K562 (cell line): Measurements from ENCODE around the gene CLEC4M. TPM values are rescaled to one million over a fixed set of nuclear protein-coding genes. Genes with fewer than 3 reads are reported as not detected.
A peak's percentile ranks its signal among the peaks of the same experiment; 100 is the strongest.

ENCODE experiments used
- ATAC-seq: fragments of 200-7000 bp; cut with Tn5 transposase; 3 replicates; pipeline ENCODE4 v1.9.1; 2020; ENCODE audit warnings: moderate library complexity
- BruUV-seq: library from RNA; stranded (reverse); fragments of 400-500 nt; replicated peaks from 2 replicates; lab custom pipeline; 2021; lab: Mats Ljungman, UMichigan
- CTCF ChIA-PET: fragments of 300-600 bp; formaldehyde crosslinking; extraction: SDS; loops from one replicate; lab custom pipeline; 2021; ENCODE audit warnings: low intra/inter-chr PET ratio; lab: Yijun Ruan, JAX
- POLR2A ChIA-PET: fragments of 300-600, 350-650 bp; sonication (Branson Sonifier 250); formaldehyde crosslinking; extraction: SDS; loops from one replicate; lab custom pipeline; 2021; ENCODE audit warnings: antibody characterized with exemption, inconsistent platforms; lab: Yijun Ruan, JAX
- DNase-seq, 4 experiments: peaks; one replicate each; pipeline versions ENCODE4 v3.0.0 to v3.0.0-alpha.2; 2011 to 2018; ENCODE audit warnings: low spot score in 3 of 4, mixed read lengths in 3 of 4; ENCODE audit errors: extremely low read depth in 1 of 4
- FAIRE-seq: peaks from 2 replicates; lab custom pipeline; 2011; peaks lifted over from hg19 to GRCh38; lab: Jason Lieb, UNC
- H2AFZ ChIP-seq: 2 replicates; pipeline ENCODE4 v1.6.0; 2011; ENCODE audit warnings: low read depth, low read length, control low read depth, inconsistent platforms
- H3K27ac ChIP-seq: fragments of 200-600 bp; 3 replicates; pipeline ENCODE4 v1.8.0; 2011; ENCODE audit warnings: low read depth, mild to moderate bottlenecking, control low read depth, inconsistent platforms, low read length, moderate library complexity, mixed read lengths; ENCODE audit errors: extremely low read depth
- H3K27me3 ChIP-seq, 2 experiments: fragments of 300-600 bp in 1 of 2; 2 replicates in 1 of 2; 3 replicates in 1 of 2; pipeline versions ENCODE4 v1.6.0 to v1.8.0; 2011; ENCODE audit warnings: inconsistent platforms in 2 of 2, low read length in 2 of 2, mild to moderate bottlenecking in 1 of 2, mixed read lengths in 1 of 2, moderate library complexity in 1 of 2; ENCODE audit not compliant: control insufficient read depth in 2 of 2, insufficient read depth in 2 of 2
- H3K36me3 ChIP-seq: fragments of 300-600 bp; 3 replicates; pipeline ENCODE4 v1.8.0; 2011; ENCODE audit warnings: mild to moderate bottlenecking, low read length, inconsistent platforms; ENCODE audit not compliant: control insufficient read depth, insufficient read depth
- H3K4me1 ChIP-seq, 2 experiments: fragments of 200-600 bp in 1 of 2; replicated peaks in 1 of 2; 2 replicates in 1 of 2; 3 replicates in 1 of 2; pipeline versions ENCODE4 v1.5.1 to v1.8.0; 2011; ENCODE audit warnings: inconsistent platforms in 2 of 2, low read length in 2 of 2, mild to moderate bottlenecking in 1 of 2, mixed read lengths in 1 of 2, moderate library complexity in 1 of 2; ENCODE audit not compliant: control insufficient read depth in 2 of 2, insufficient read depth in 2 of 2
- H3K4me2 ChIP-seq: 2 replicates; pipeline ENCODE4 v1.6.1; 2011; ENCODE audit warnings: low read length, control low read depth, inconsistent platforms, mixed read lengths; ENCODE audit not compliant: insufficient read depth
- H3K4me3 ChIP-seq: fragments of 200-600 bp; sonication (generic), shearing (Covaris generic); 2 replicates; pipeline ENCODE4 v1.5.1; 2016; ENCODE audit warnings: control low read depth, inconsistent platforms
- H3K79me2 ChIP-seq: fragments of 200-600 bp; 3 replicates; pipeline ENCODE4 v1.8.0; 2011; ENCODE audit warnings: low read length, inconsistent platforms; ENCODE audit not compliant: control insufficient read depth, insufficient read depth
- H3K9ac ChIP-seq, 2 experiments: 2 replicates each; pipeline versions ENCODE4 v1.6.0 to v1.6.1; 2011; ENCODE audit warnings: low read depth in 2 of 2, low read length in 2 of 2, control low read depth in 1 of 2, inconsistent platforms in 1 of 2, mild to moderate bottlenecking in 1 of 2, mixed read lengths in 1 of 2; ENCODE audit not compliant: insufficient read depth in 1 of 2
- H3K9me1 ChIP-seq: one replicate; pipeline ENCODE4 v1.6.0; 2011; ENCODE audit warnings: inconsistent platforms, mild to moderate bottlenecking, low read length, moderate library complexity; ENCODE audit not compliant: control insufficient read depth, insufficient read depth
- H3K9me3 ChIP-seq: replicated peaks from 2 replicates; pipeline ENCODE4 v1.5.1; 2011; ENCODE audit warnings: low read depth, low read length, inconsistent platforms; ENCODE audit not compliant: control insufficient read depth, insufficient read depth
- H4K20me1 ChIP-seq: replicated peaks from 2 replicates; pipeline ENCODE4 v1.6.1; 2011; ENCODE audit warnings: low read length, inconsistent platforms, mixed read lengths; ENCODE audit not compliant: control insufficient read depth, insufficient read depth
- CBX1 ChIP-seq: sonication (generic); IDR thresholded peaks from 2 replicates; pipeline ENCODE4 v1.6.1; 2016; ENCODE audit warnings: antibody characterized with exemption, low read depth, mild to moderate bottlenecking
- CBX8 ChIP-seq: fragments of 200-600 bp; sonication (generic); IDR thresholded peaks from 2 replicates; pipeline ENCODE4 v1.6.1; 2012; ENCODE audit warnings: borderline replicate concordance, mixed run types, low read depth, mild to moderate bottlenecking, moderate library complexity, mixed read lengths, low read length, control low read depth, inconsistent platforms; ENCODE audit not compliant: poor library complexity, severe bottlenecking; ENCODE audit errors: extremely low read depth
- DDX20 ChIP-seq: fragments of 450-650 bp; IDR thresholded peaks from 2 replicates; pipeline ENCODE4 v1.6.1; 2016; ENCODE audit warnings: missing genetic modification characterization, low read depth, mild to moderate bottlenecking, missing compliant biosample characterization, moderate library complexity
- EZH2 ChIP-seq: IDR thresholded peaks from 2 replicates; pipeline ENCODE4 v1.6.1; 2012; ENCODE audit warnings: low read depth, mild to moderate bottlenecking, inconsistent platforms, low read length, borderline replicate concordance
- HMG20A ChIP-seq: fragments of 450-650 bp; formaldehyde crosslinking; conservative IDR thresholded peaks from 2 replicates; pipeline ENCODE4 v1.4.0; 2020; ENCODE audit warnings: mild to moderate bottlenecking, mixed read lengths
- HNRNPLL ChIP-seq: fragments of 200-400 bp; formaldehyde crosslinking; IDR thresholded peaks from 2 replicates; pipeline ENCODE4 v1.6.1; 2017; ENCODE audit warnings: low read length, low read depth, mild to moderate bottlenecking; ENCODE audit not compliant: poor library complexity, severe bottlenecking
- MAX ChIP-seq: sonication (generic); formaldehyde crosslinking; IDR thresholded peaks from 2 replicates; pipeline ENCODE4 v1.9.0; 2022; ENCODE audit warnings: mild to moderate bottlenecking, missing genetic modification reagents
- MIER1 ChIP-seq: fragments of 450-650 bp; IDR thresholded peaks from 2 replicates; pipeline ENCODE4 v1.6.1; 2016; ENCODE audit warnings: antibody characterized with exemption, mild to moderate bottlenecking, low read depth
- NFIC ChIP-seq: fragments of 450-650 bp; IDR thresholded peaks from 2 replicates; pipeline ENCODE4 v1.6.1; 2017; ENCODE audit warnings: mild to moderate bottlenecking, inconsistent platforms
- NR2C1 ChIP-seq, 2 experiments: fragments of 450-650 bp; IDR thresholded peaks; 2 replicates each; pipeline ENCODE4 v1.6.1; 2017; ENCODE audit warnings: mild to moderate bottlenecking in 2 of 2, antibody characterized with exemption in 1 of 2, inconsistent platforms in 1 of 2, missing compliant biosample characterization in 1 of 2, missing genetic modification characterization in 1 of 2
- TBL1XR1 ChIP-seq, 2 experiments: IDR thresholded peaks; 2 replicates each; pipeline ENCODE4 v1.6.1; 2012; ENCODE audit warnings: improper control_type of control experiment in 2 of 2, low read length in 2 of 2, mild to moderate bottlenecking in 1 of 2
- ZNF133 ChIP-seq: fragments of 250-450 bp; sonication (Bioruptor Pico); IDR thresholded peaks from 2 replicates; pipeline ENCODE4 v1.4.0; 2020; ENCODE audit warnings: mild to moderate bottlenecking
- ZNF324 ChIP-seq: fragments of 250-450 bp; sonication (Bioruptor Pico); IDR thresholded peaks from 2 replicates; pipeline ENCODE4 v1.4.0; 2020; ENCODE audit warnings: mild to moderate bottlenecking
- ZNF436 ChIP-seq: fragments of 250-450, 450-650 bp; sonication (Bioruptor Pico); formaldehyde crosslinking; IDR thresholded peaks from 2 replicates; pipeline ENCODE4 v1.7.0; 2020; ENCODE audit warnings: mild to moderate bottlenecking
- ZNF583 ChIP-seq: fragments of 250-450 bp; sonication (Bioruptor Pico); IDR thresholded peaks from 2 replicates; pipeline ENCODE4 v1.4.0; 2020
- WGBS: fragments of 100-300 bp; shearing (Covaris generic); methylation state at CpG from one replicate; pipeline ENCODE4 v1.1.6; 2016; ENCODE audit warnings: low coverage, mixed read lengths; ENCODE audit not compliant: insufficient coverage; ENCODE audit errors: missing lambda C conversion rate; 5-methylcytosine and 5-hydroxymethylcytosine counted together
- in situ Hi-C: fragments of 300-500 bp; cut with MboI; formaldehyde crosslinking; loops from 4 replicates; pipeline ENCODE4 v1.15.0; 2018; ENCODE audit warnings: inconsistent platforms, mixed read lengths
- intact Hi-C: fragments of 100-400 bp; cut with micrococcal nuclease; formaldehyde crosslinking; loops from 2 replicates; pipeline ENCODE4 v1.14.2; 2022
- polyA plus RNA-seq, 8 experiments: library from polyadenylated mRNA; depleted of rRNA in 4 of 8; stranded (reverse) in 5 of 8; unstranded in 3 of 8; fragments of >200 nt; fragmentation: Nextera tagmentation in 2 of 8; fragmentation: Illumina TruSeq in 1 of 8; extraction: Ambion mirVana in 2 of 8; extraction: Trizol in 1 of 8; gene quantifications; 2 replicates each; pipeline versions ENCODE4 v1.2.1 to v1.2.3, GENCODE V29; 2011 to 2014; ENCODE audit warnings: inconsistent platforms in 1 of 8, missing spikeins in 1 of 8
- total RNA-seq, 7 experiments: library from RNA; depleted of rRNA in 6 of 7; stranded (reverse); fragments of >200 nt in 6 of 7; fragmentation: Illumina TruSeq in 2 of 7; extraction: Trizol in 2 of 7; gene quantifications; 2 replicates each; pipeline versions ENCODE4 v1.2.1 to v1.2.3, GENCODE V29; 2011 to 2021; ENCODE audit warnings: low replicate concordance in 1 of 7
- TF ChIP-seq, protein P1 (sequence below): sonication (generic); formaldehyde crosslinking; IDR thresholded peaks from 2 replicates; pipeline ENCODE4 v1.8.0; 2022; ENCODE audit warnings: missing genetic modification reagents, mild to moderate bottlenecking, borderline replicate concordance

Gene CLEC4M
- total and polyA plus RNA-seq, 9 of the 15 experiments (the other 6 are each of a cell fraction or from before 2014, with no cell fraction given) = 0.08 to 0.18 TPM; not detected in 7

DNA sequence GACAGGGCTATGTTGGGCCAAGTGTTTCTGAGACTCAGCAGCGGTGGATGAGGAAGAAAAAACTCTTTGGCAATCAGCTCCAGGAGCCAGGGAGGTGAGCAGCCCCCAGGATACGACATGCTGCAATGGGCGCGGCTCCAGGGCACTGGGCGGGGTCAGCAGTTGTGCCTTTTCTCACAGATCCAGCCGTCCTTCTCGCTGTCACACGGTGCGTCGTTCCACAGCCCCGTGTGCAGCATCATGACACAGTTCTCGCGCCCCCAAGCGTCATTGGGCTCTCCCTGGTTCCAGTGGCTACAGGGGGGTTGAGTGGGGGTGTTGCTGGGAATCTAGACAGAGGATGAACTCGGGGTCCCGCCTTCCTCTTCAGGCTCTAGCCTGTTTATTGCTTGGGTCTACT, 33.8 kb upstream of the CLEC4M start:
- no TSS peak for BruUV-seq

More for the DNA sequence above, 33.8 kb upstream of the CLEC4M start:
- POLR2A ChIA-PET = interaction anchor here (0.6 to 1.3 kb wide), 4 partner anchors 16 to 135 kb away, joined by 3 to 4 read pairs (median 4); no protein-coding TSS in a partner anchor
- Histone ChIP-seq H3K9me1 (no peaks in the 10 kb centered on the region), H3K4me2 (no peak overlapping the region), H4K20me1 (0 out of 2 replicates have a peak, but pooled peaks cover 3% of the 10 kb centered on the region), H3K27me3 (peaks cover 7 to 55% of the 10 kb centered on the region in 2 experiments), H2AFZ (no peak overlapping the region), H3K27ac (no peak overlapping the region), H3K79me2 (no peaks in the 10 kb centered on the region), H3K36me3 (no peaks in the 10 kb centered on the region), H3K4me3 (no peak overlapping the region), H3K4me1 (peaks cover 0 to 20% of the 10 kb centered on the region in 2 experiments; a peak in 2 of 5 replicates), H3K9me3 (no peaks in the 10 kb centered on the region), H3K9ac (no peak overlapping the region)
- intact Hi-C loops (no loop called here), in situ Hi-C loops (no loop called here)
- DNase-seq = peak in 3 of 4 experiments; percentile 18 to 45 (median 30)
- WGBS = 0% methylated on average over 7 of the region's 16 CpGs
- 0 out of 3 replicates have a peak, but pooled peaks have one; percentile 49 for ATAC-seq
- TF ChIP-seq ZNF583 (no peak), HNRNPLL (no peak), HMG20A (CRISPR knock-in tag) (no peak), EZH2 (no peak), ZNF436 (CRISPR knock-in tag) (no peak), TBL1XR1 (IDR thresholded peaks at IDR 0.05; ENCODE audit: low read length in 2 of 2) (no peak), ZNF324 (CRISPR knock-in tag) (no peak), NFIC (no peak), DDX20 (tag) (no peak), MAX (no peak), CBX8 (no peak), MIER1 (no peak), CBX1 (no peak), NR2C1 (IDR thresholded peaks at IDR 0.05) (no peak), NR2C1 (tag; IDR thresholded peaks at IDR 0.05) (no peak), ZNF133 (CRISPR knock-in tag) (no peak)
- TF ChIP-seq, protein P1, sequence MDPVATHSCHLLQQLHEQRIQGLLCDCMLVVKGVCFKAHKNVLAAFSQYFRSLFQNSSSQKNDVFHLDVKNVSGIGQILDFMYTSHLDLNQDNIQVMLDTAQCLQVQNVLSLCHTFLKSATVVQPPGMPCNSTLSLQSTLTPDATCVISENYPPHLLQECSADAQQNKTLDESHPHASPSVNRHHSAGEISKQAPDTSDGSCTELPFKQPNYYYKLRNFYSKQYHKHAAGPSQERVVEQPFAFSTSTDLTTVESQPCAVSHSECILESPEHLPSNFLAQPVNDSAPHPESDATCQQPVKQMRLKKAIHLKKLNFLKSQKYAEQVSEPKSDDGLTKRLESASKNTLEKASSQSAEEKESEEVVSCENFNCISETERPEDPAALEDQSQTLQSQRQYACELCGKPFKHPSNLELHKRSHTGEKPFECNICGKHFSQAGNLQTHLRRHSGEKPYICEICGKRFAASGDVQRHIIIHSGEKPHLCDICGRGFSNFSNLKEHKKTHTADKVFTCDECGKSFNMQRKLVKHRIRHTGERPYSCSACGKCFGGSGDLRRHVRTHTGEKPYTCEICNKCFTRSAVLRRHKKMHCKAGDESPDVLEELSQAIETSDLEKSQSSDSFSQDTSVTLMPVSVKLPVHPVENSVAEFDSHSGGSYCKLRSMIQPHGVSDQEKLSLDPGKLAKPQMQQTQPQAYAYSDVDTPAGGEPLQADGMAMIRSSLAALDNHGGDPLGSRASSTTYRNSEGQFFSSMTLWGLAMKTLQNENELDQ (CRISPR knock-in tag) = no peak
- CTCF ChIA-PET = no interaction called here
- no peak for FAIRE-seq
